H1 (cell line): ENCODE results near the gene IFT25. TPM values are rescaled to one million over a fixed set of nuclear protein-coding genes. Genes with fewer than 3 reads are reported as not detected.
A peak's percentile ranks its signal among the peaks of the same experiment; 100 is the strongest.

Experiments
- CTCF ChIA-PET: fragments of 300-600 bp; sonication (Branson Sonifier 250); formaldehyde crosslinking; loops from one replicate; lab custom pipeline; 2021; ENCODE audit not compliant: partially characterized antibody; lab: Charles Lee
- POLR2A ChIA-PET: fragments of 300-600 bp; sonication (Branson Sonifier 250); formaldehyde crosslinking; loops from one replicate; lab custom pipeline; 2021; ENCODE audit warnings: inconsistent platforms; ENCODE audit not compliant: partially characterized antibody; lab: Charles Lee
- DNase-seq, 2 experiments: peaks; one replicate each; pipeline versions ENCODE4 v3.0.0 to v3.0.0-alpha.2; 2010 to 2022; ENCODE audit warnings: low spot score in 2 of 2, low read depth in 1 of 2, mixed read lengths in 1 of 2
- FAIRE-seq: peaks from 2 replicates; lab custom pipeline; 2011; peaks lifted over from hg19 to GRCh38; lab: Jason Lieb, UNC
- H2AFZ ChIP-seq: 2 replicates; pipeline ENCODE4 v1.8.1; 2012; ENCODE audit warnings: low read length, inconsistent platforms
- H2AK5ac ChIP-seq: 2 replicates; pipeline ENCODE4 v1.6.1; 2013; ENCODE audit warnings: low read depth, low read length
- H2BK120ac ChIP-seq: replicated peaks from 2 replicates; pipeline ENCODE3; 2013; ENCODE audit warnings: low read depth, low read length, inconsistent platforms
- H2BK12ac ChIP-seq: 2 replicates; pipeline ENCODE4 v1.6.1; 2013; ENCODE audit warnings: low read depth, low read length
- H2BK15ac ChIP-seq: 2 replicates; pipeline ENCODE4 v1.6.1; 2013; ENCODE audit warnings: low read length
- H2BK20ac ChIP-seq: 2 replicates; pipeline ENCODE4 v1.6.1; 2013; ENCODE audit warnings: low read length
- H2BK5ac ChIP-seq: 2 replicates; pipeline ENCODE4 v1.6.1; 2013; ENCODE audit warnings: low read depth, low read length
- H3K14ac ChIP-seq: 2 replicates; pipeline ENCODE4 v1.6.1; 2013; ENCODE audit warnings: inconsistent platforms; ENCODE audit not compliant: insufficient read length
- H3K18ac ChIP-seq: 2 replicates; pipeline ENCODE4 v1.6.1; 2013; ENCODE audit warnings: low read length; ENCODE audit errors: extremely low read depth
- H3K23ac ChIP-seq: 2 replicates; pipeline ENCODE4 v1.6.1; 2013; ENCODE audit warnings: inconsistent platforms; ENCODE audit not compliant: insufficient read length
- H3K23me2 ChIP-seq: 2 replicates; pipeline ENCODE4 v1.6.1; 2013; ENCODE audit warnings: low read depth, low read length
- H3K27ac ChIP-seq: 2 replicates; pipeline ENCODE4 v1.6.1; 2011; ENCODE audit warnings: low read depth, low read length, inconsistent platforms
- H3K27me3 ChIP-seq, 4 experiments: replicated peaks in 1 of 4; 1 replicate in 1 of 4; 2 replicates in 3 of 4; pipeline versions ENCODE4 v1.6.1 to v1.8.1; 2011 to 2013; ENCODE audit warnings: low read length in 3 of 4, mild to moderate bottlenecking in 3 of 4, inconsistent platforms in 2 of 4, mixed read lengths in 2 of 4, moderate library complexity in 1 of 4; ENCODE audit not compliant: control insufficient read depth in 3 of 4, insufficient read depth in 3 of 4; ENCODE audit errors: extremely low read depth in 1 of 4
- H3K36me3 ChIP-seq, 4 experiments: 2 replicates each; pipeline versions ENCODE4 v1.6.1 to v1.8.1; 2011 to 2013; ENCODE audit warnings: mild to moderate bottlenecking in 4 of 4, low read length in 3 of 4, moderate library complexity in 2 of 4, control low read depth in 1 of 4, inconsistent platforms in 1 of 4; ENCODE audit not compliant: insufficient read depth in 4 of 4, control insufficient read depth in 2 of 4
- H3K4ac ChIP-seq: replicated peaks from 2 replicates; pipeline ENCODE3; 2013; ENCODE audit warnings: low read length, low read depth, mixed read lengths, inconsistent platforms; ENCODE audit not compliant: insufficient read length
- H3K4me1 ChIP-seq, 4 experiments: replicated peaks in 1 of 4; 1 replicate in 1 of 4; 2 replicates in 3 of 4; pipeline versions ENCODE4 v1.6.1 to v1.8.1; 2011 to 2013; ENCODE audit warnings: low read length in 3 of 4, inconsistent platforms in 2 of 4, mixed read lengths in 1 of 4; ENCODE audit not compliant: insufficient read depth in 4 of 4, control insufficient read depth in 3 of 4
- H3K4me2 ChIP-seq, 2 experiments: 2 replicates each; pipeline versions ENCODE4 v1.6.1 to v1.8.1; 2011 to 2013; ENCODE audit warnings: low read depth in 2 of 2, low read length in 2 of 2, control low read depth in 1 of 2, inconsistent platforms in 1 of 2, mild to moderate bottlenecking in 1 of 2; ENCODE audit not compliant: insufficient read depth in 1 of 2
- H3K4me3 ChIP-seq, 4 experiments: fragments of 200-600, 300-600 bp in 1 of 4; sonication (generic), shearing (Covaris generic), sonication (Bioruptor Twin) in 1 of 4; 2 replicates each; pipeline versions ENCODE4 v1.5.1 to v1.8.1; 2011 to 2016; ENCODE audit warnings: low read length in 4 of 4, low read depth in 3 of 4, control low read depth in 2 of 4, inconsistent platforms in 2 of 4, mild to moderate bottlenecking in 2 of 4, mixed read lengths in 1 of 4, moderate library complexity in 1 of 4; ENCODE audit not compliant: insufficient read depth in 2 of 4; ENCODE audit errors: extremely low read depth in 1 of 4
- H3K56ac ChIP-seq: replicated peaks from 2 replicates; pipeline ENCODE3; 2013; ENCODE audit warnings: low read depth, mild to moderate bottlenecking, mixed read lengths, low read length, inconsistent platforms; ENCODE audit not compliant: insufficient read length
- H3K79me1 ChIP-seq: 2 replicates; pipeline ENCODE4 v1.6.1; 2013; ENCODE audit warnings: low read depth, low read length, control low read depth
- H3K79me2 ChIP-seq, 2 experiments: 2 replicates each; pipeline versions ENCODE4 v1.6.1 to v1.8.1; 2012 to 2013; ENCODE audit warnings: low read length in 2 of 2, mild to moderate bottlenecking in 2 of 2, inconsistent platforms in 1 of 2; ENCODE audit not compliant: insufficient read depth in 2 of 2, control insufficient read depth in 1 of 2
- H3K9ac ChIP-seq, 4 experiments: replicated peaks in 1 of 4; 1 replicate in 1 of 4; 2 replicates in 3 of 4; pipeline versions ENCODE4 v1.6.1 to v1.8.1; 2011 to 2013; ENCODE audit warnings: low read depth in 3 of 4, low read length in 3 of 4, control low read depth in 2 of 4, mild to moderate bottlenecking in 2 of 4, moderate library complexity in 2 of 4, inconsistent platforms in 1 of 4; ENCODE audit errors: extremely low read depth in 1 of 4
- H3K9me3 ChIP-seq, 2 experiments: 2 replicates each; pipeline versions ENCODE4 v1.6.1 to v1.8.1; 2012 to 2013; ENCODE audit warnings: mild to moderate bottlenecking in 2 of 2, moderate library complexity in 2 of 2, control low read depth in 1 of 2, inconsistent platforms in 1 of 2, low read depth in 1 of 2, low read length in 1 of 2, mixed read lengths in 1 of 2; ENCODE audit not compliant: insufficient read depth in 2 of 2
- H4K20me1 ChIP-seq, 2 experiments: replicated peaks in 1 of 2; 2 replicates each; pipeline versions ENCODE3 to v1.8.1; 2011 to 2013; ENCODE audit warnings: inconsistent platforms in 2 of 2, low read length in 2 of 2, mild to moderate bottlenecking in 1 of 2; ENCODE audit not compliant: insufficient read depth in 2 of 2, control insufficient read depth in 1 of 2
- H4K5ac ChIP-seq: 2 replicates; pipeline ENCODE4 v1.6.1; 2013; ENCODE audit warnings: low read length, low read depth, mixed read lengths, inconsistent platforms; ENCODE audit not compliant: insufficient read length
- H4K8ac ChIP-seq: 2 replicates; pipeline ENCODE4 v1.8.0; 2013; ENCODE audit warnings: mild to moderate bottlenecking, moderate library complexity, low read length, inconsistent platforms; ENCODE audit not compliant: insufficient read depth; ENCODE audit errors: extremely low read depth
- H4K91ac ChIP-seq: replicated peaks from 2 replicates; pipeline ENCODE3; 2013; ENCODE audit warnings: low read length, mixed read lengths, inconsistent platforms; ENCODE audit not compliant: insufficient read length
- BCL11A ChIP-seq, 2 experiments: IDR thresholded peaks; one replicate each; pipeline ENCODE4 v1.6.1; 2011; ENCODE audit warnings: low read depth in 2 of 2, low read length in 2 of 2, mild to moderate bottlenecking in 2 of 2
- FOSL1 ChIP-seq: IDR thresholded peaks from 2 replicates; pipeline ENCODE4 v1.6.1; 2011; ENCODE audit warnings: mild to moderate bottlenecking, low read depth, low read length, moderate library complexity; ENCODE audit not compliant: insufficient read depth
- MAFK ChIP-seq: IDR thresholded peaks from 2 replicates; pipeline ENCODE4 v1.6.1; 2012; ENCODE audit warnings: low read depth, mild to moderate bottlenecking, improper control_type of control experiment, low read length
- RAD21 ChIP-seq, 2 experiments: IDR thresholded peaks in 1 of 2; conservative IDR thresholded peaks in 1 of 2; 2 replicates each; pipeline ENCODE4 v1.6.1; 2011; ENCODE audit warnings: low read depth in 2 of 2, low read length in 2 of 2, improper control_type of control experiment in 1 of 2, inconsistent platforms in 1 of 2, mild to moderate bottlenecking in 1 of 2, moderate library complexity in 1 of 2
- SRF ChIP-seq: IDR thresholded peaks from 2 replicates; pipeline ENCODE4 v1.6.1; 2011; ENCODE audit warnings: mild to moderate bottlenecking, low read depth, low read length, moderate library complexity
- WGBS, 2 experiments: shearing (Covaris generic) in 1 of 2; methylation state at CpG; one replicate each; pipeline versions ENCODE4 v1.1.6 to v1.1.7; 2013 to 2015; ENCODE audit warnings: low lambda C conversion rate in 2 of 2, mixed read lengths in 2 of 2, inconsistent platforms in 1 of 2, low coverage in 1 of 2, missing lambda C conversion rate in 1 of 2; ENCODE audit not compliant: insufficient replicate concordance in 2 of 2, insufficient coverage in 1 of 2, insufficient read length in 1 of 2; ENCODE audit errors: extremely low coverage in 1 of 2, missing lambda C conversion rate in 1 of 2; 5-methylcytosine and 5-hydroxymethylcytosine counted together
- polyA plus RNA-seq, 7 experiments: library from polyadenylated mRNA; depleted of rRNA in 3 of 7; stranded (reverse) in 5 of 7; unstranded in 2 of 7; fragments of >200 nt in 5 of 7; fragments of 200-250 nt in 2 of 7; gene quantifications; 1 replicate in 5 of 7; 2 replicates in 1 of 7; 4 replicates in 1 of 7; pipeline versions ENCODE4 v1.2.1 to v1.2.3, GENCODE V29; 2011 to 2013; ENCODE audit warnings: missing spikeins in 2 of 7, mixed read lengths in 2 of 7
- total RNA-seq: library from RNA; stranded (reverse); fragmentation: NEBNext Ultra II Directional; extraction: Animal tissue kit (Norgen Biotek cat#: 25700); gene quantifications from 2 replicates; pipeline ENCODE4 v1.2.1, GENCODE V29; 2021

Gene IFT25
- total and polyA plus RNA-seq, 2 of the 8 experiments (the other 6 are each of a cell fraction or from before 2014, with no cell fraction given) = 15.0 to 36.3 TPM

DNA sequence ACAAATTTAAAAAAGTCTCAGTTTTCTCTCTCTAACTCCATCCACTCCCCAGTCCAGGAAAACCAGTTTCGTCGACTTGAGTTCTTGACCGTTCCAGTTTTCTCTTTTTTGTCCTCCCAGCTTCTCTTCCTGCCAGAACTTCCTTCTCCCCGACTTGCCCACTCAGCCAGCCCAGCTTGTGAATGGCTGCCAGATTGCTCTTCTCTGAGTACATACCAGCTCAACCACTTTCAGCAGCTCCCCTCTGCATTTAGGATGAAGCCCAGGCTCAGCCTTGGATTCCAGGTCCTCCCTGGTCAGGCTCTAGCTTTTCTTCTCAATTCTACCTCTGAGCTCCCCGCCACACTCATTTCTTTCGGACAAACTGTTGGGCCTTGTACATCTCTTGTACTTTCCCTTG, 50.1 kb downstream of the IFT25 start:
- Histone ChIP-seq H3K27me3 (no peaks in the 10 kb centered on the region; a peak in 1 of 7 replicates), H3K4me1 (peaks cover 0 to 3% (median under 1%) of the 10 kb centered on the region in 4 experiments; a peak in 2 of 7 replicates), H3K4ac (no peak overlapping the region), H3K27ac (no peak overlapping the region), H3K79me2 (no peaks in the 10 kb centered on the region), H4K5ac (no peak overlapping the region), H2BK12ac (no peak overlapping the region), H2BK15ac (0 out of 2 replicates have a peak overlapping the region, but pooled peaks have one; percentile 67), H3K9me3 (no peaks in the 10 kb centered on the region), H3K23me2 (no peaks in the 10 kb centered on the region), H2BK120ac (no peak overlapping the region), H2AK5ac (no peak overlapping the region), H3K9ac (no peak overlapping the region), H2AFZ (no peak overlapping the region), H2BK20ac (no peak overlapping the region), H3K79me1 (no peaks in the 10 kb centered on the region), H2BK5ac (no peak overlapping the region), H3K36me3 (no peaks in the 10 kb centered on the region), H3K23ac (no peak overlapping the region), H3K4me3 (no peak overlapping the region), H3K14ac (no peak overlapping the region), H4K8ac (no peak overlapping the region), H4K91ac (no peak overlapping the region), H3K56ac (no peak overlapping the region), H3K18ac (no peak overlapping the region), H3K4me2 (no peak overlapping the region), H4K20me1 (no peaks in the 10 kb centered on the region)
- no peak for FAIRE-seq
- TF ChIP-seq SRF (no peak), FOSL1 (no peak), RAD21 (IDR thresholded peaks at IDR 0.05 in 1 of 2, conservative IDR thresholded peaks at IDR 0.05 in 1 of 2; ENCODE audit: low read depth in 2 of 2, low read length in 2 of 2) (no peak), BCL11A (IDR thresholded peaks at IDR 0.05; ENCODE audit: low read depth in 2 of 2, low read length in 2 of 2) (no peak), MAFK (no peak)
- 91% methylated on average over 6 of the region's 6 CpGs; no CpG with 5 or more reads in 1 of the 2 experiments for WGBS, 2 experiments
- ChIA-PET CTCF (interaction anchor here (0.5 to 1.5 kb wide), 4 partner anchors 34 to 914 kb away, joined by 3 read pairs; no protein-coding TSS in a partner anchor), POLR2A (no interaction called here)
- DNase-seq = no peak
